SK-N-SH (cell line): ENCODE data around the gene ZBTB5. TPM values are rescaled to one million over a fixed set of nuclear protein-coding genes. Genes with fewer than 3 reads are reported as not detected.

ENCODE experiments used
- CTCF ChIA-PET: fragments of 300-600, 350-600 bp; formaldehyde crosslinking; extraction: SDS; loops from one replicate; lab custom pipeline; 2021; lab: Yijun Ruan, JAX
- POLR2A ChIA-PET: fragments of 350-600 bp; sonication (Branson Sonifier 250); formaldehyde crosslinking; extraction: SDS; loops from one replicate; lab custom pipeline; 2020; ENCODE audit warnings: antibody characterized with exemption, inconsistent platforms; lab: Yijun Ruan, JAX
- DNase-seq: peaks from one replicate; pipeline ENCODE4 v3.0.0; 2012
- H2AFZ ChIP-seq: fragments of 200-600 bp; sonication (generic); 2 replicates; pipeline ENCODE4 v1.8.1; 2016; ENCODE audit warnings: antibody characterized with exemption, mild to moderate bottlenecking, low read depth
- H3F3A ChIP-seq: fragments of 200-600 bp; sonication (generic); replicated peaks from 2 replicates; pipeline ENCODE3; 2016; ENCODE audit warnings: antibody characterized with exemption, mild to moderate bottlenecking; ENCODE audit not compliant: insufficient read depth
- H3K27ac ChIP-seq, 2 experiments: fragments of 200-500 bp in 1 of 2; fragments of 200-600 bp in 1 of 2; sonication (Bioruptor generic) in 1 of 2; sonication (generic), shearing (Covaris generic) in 1 of 2; 2 replicates each; pipeline versions ENCODE4 v1.5.1 to v1.6.1; 2014 to 2016; ENCODE audit warnings: low read depth in 2 of 2, inconsistent platforms in 1 of 2, low read length in 1 of 2, mild to moderate bottlenecking in 1 of 2, mixed read lengths in 1 of 2
- H3K27me3 ChIP-seq: fragments of 200-600 bp; sonication (generic), shearing (Covaris generic); 2 replicates; pipeline ENCODE4 v1.6.1; 2016; ENCODE audit warnings: mixed run types; ENCODE audit not compliant: insufficient read depth
- H3K36me3 ChIP-seq, 2 experiments: fragments of 200-500 bp in 1 of 2; fragments of 200-600 bp in 1 of 2; sonication (Bioruptor generic) in 1 of 2; sonication (generic) in 1 of 2; replicated peaks in 1 of 2; 2 replicates each; pipeline versions ENCODE3 to v1.5.1; 2014 to 2016; ENCODE audit warnings: low read length in 1 of 2, mild to moderate bottlenecking in 1 of 2; ENCODE audit not compliant: insufficient read depth in 2 of 2, control insufficient read depth in 1 of 2
- H3K4me1 ChIP-seq, 2 experiments: fragments of 200-500 bp in 1 of 2; fragments of 200-600 bp in 1 of 2; sonication (Bioruptor generic) in 1 of 2; sonication (generic), shearing (Covaris generic) in 1 of 2; 2 replicates each; pipeline versions ENCODE4 v1.5.1 to v1.6.1; 2014 to 2016; ENCODE audit warnings: low read depth in 1 of 2, low read length in 1 of 2, mixed run types in 1 of 2; ENCODE audit not compliant: insufficient read depth in 2 of 2, control insufficient read depth in 1 of 2
- H3K4me2 ChIP-seq: fragments of 200-600 bp; sonication (generic), shearing (Covaris generic); 2 replicates; pipeline ENCODE4 v1.6.1; 2017; ENCODE audit warnings: mixed run types
- H3K4me3 ChIP-seq, 2 experiments: fragments of 200-500 bp in 1 of 2; fragments of 200-600 bp in 1 of 2; sonication (Bioruptor generic) in 1 of 2; sonication (generic), shearing (Covaris generic) in 1 of 2; 2 replicates each; pipeline versions ENCODE4 v1.5.1 to v1.8.1; 2014 to 2016; ENCODE audit warnings: low read depth in 2 of 2, inconsistent platforms in 1 of 2, low read length in 1 of 2, mild to moderate bottlenecking in 1 of 2, mixed read lengths in 1 of 2, moderate library complexity in 1 of 2
- H3K79me2 ChIP-seq: fragments of 200-600 bp; sonication (generic); 2 replicates; pipeline ENCODE4 v1.8.1; 2017; ENCODE audit warnings: mild to moderate bottlenecking; ENCODE audit not compliant: insufficient read depth
- H3K9ac ChIP-seq: fragments of 200-600 bp; sonication (generic); 2 replicates; pipeline ENCODE4 v1.6.1; 2017; ENCODE audit warnings: mixed run types
- H3K9me2 ChIP-seq: fragments of 200-600 bp; sonication (generic); 2 replicates; pipeline ENCODE4 v1.6.1; 2017; ENCODE audit warnings: mixed run types
- H3K9me3 ChIP-seq: fragments of 200-600 bp; sonication (generic); 2 replicates; pipeline ENCODE4 v1.6.1; 2017; ENCODE audit warnings: mixed run types, mild to moderate bottlenecking, moderate library complexity
- H4K20me1 ChIP-seq: fragments of 200-600 bp; sonication (generic); 2 replicates; pipeline ENCODE4 v1.6.1; 2017; ENCODE audit warnings: mild to moderate bottlenecking, mixed run types; ENCODE audit not compliant: insufficient read depth
- CTCF ChIP-seq: fragments of 200-600 bp; sonication (generic); IDR thresholded peaks from 2 replicates; pipeline ENCODE4 v1.6.1; 2017; ENCODE audit warnings: antibody characterized with exemption, mild to moderate bottlenecking, moderate library complexity
- EP300 ChIP-seq, 2 experiments: IDR thresholded peaks; 2 replicates each; pipeline versions ENCODE4 v1.4.0 to v1.6.1; 2012; ENCODE audit warnings: borderline replicate concordance in 1 of 2, low read depth in 1 of 2, low read length in 1 of 2
- EZH2phosphoT487 ChIP-seq: fragments of 200-600 bp; sonication (generic); IDR thresholded peaks from 2 replicates; pipeline ENCODE4 v1.6.1; 2017; ENCODE audit warnings: low read depth, mixed run types, mild to moderate bottlenecking, antibody characterized with exemption, moderate library complexity, borderline replicate concordance
- MEF2A ChIP-seq: IDR thresholded peaks from 2 replicates; pipeline ENCODE4 v1.4.0; 2012; ENCODE audit warnings: low read depth, borderline replicate concordance
- NFIC ChIP-seq: IDR thresholded peaks from 2 replicates; pipeline ENCODE4 v1.4.0; 2012; ENCODE audit warnings: borderline replicate concordance
- RCOR1 ChIP-seq: fragments of 150-350 bp; IDR thresholded peaks from 2 replicates; pipeline ENCODE4 v1.6.1; 2017; ENCODE audit warnings: antibody characterized with exemption, low read length
- RXRA ChIP-seq: IDR thresholded peaks from 2 replicates; pipeline ENCODE4 v1.4.0; 2012; ENCODE audit warnings: low read depth, mild to moderate bottlenecking, borderline replicate concordance
- SIN3A ChIP-seq: IDR thresholded peaks from 2 replicates; pipeline ENCODE4 v1.6.1; 2012; ENCODE audit warnings: low read depth, mild to moderate bottlenecking, low read length, moderate library complexity, borderline replicate concordance
- TCF12 ChIP-seq: IDR thresholded peaks from 2 replicates; pipeline ENCODE4 v1.4.0; 2012
- YY1 ChIP-seq: IDR thresholded peaks from 2 replicates; pipeline ENCODE4 v1.4.0; 2012; ENCODE audit warnings: low read depth, mild to moderate bottlenecking
- WGBS: methylation state at CpG from one replicate; pipeline ENCODE4 v1.1.6; 2017; ENCODE audit warnings: low lambda C conversion rate; 5-methylcytosine and 5-hydroxymethylcytosine counted together
- polyA plus RNA-seq, 3 experiments: library from polyadenylated mRNA; depleted of rRNA; stranded (reverse); fragments of >200 nt; gene quantifications; 2 replicates each; pipeline ENCODE4 v1.2.3, GENCODE V29; 2012
- TF ChIP-seq, protein P1 (sequence below): IDR thresholded peaks from 2 replicates; pipeline ENCODE4 v1.4.0; 2012; ENCODE audit warnings: low read depth
- TF ChIP-seq, protein P2 (sequence below): IDR thresholded peaks from 2 replicates; pipeline ENCODE4 v1.6.1; 2012; ENCODE audit warnings: mild to moderate bottlenecking, low read depth, low read length, moderate library complexity

The ZBTB5 gene
- polyA plus RNA-seq, 1 of the 3 experiments (the other 2 are of a cell fraction): 6.3 TPM

- H3K4me3 ChIP-seq: no peak overlapping the region
- H4K20me1 ChIP-seq: no peaks in the 10 kb centered on the region
- H3K79me2 ChIP-seq: no peaks in the 10 kb centered on the region
- no peaks in the 10 kb centered on the region for H3K4me1 ChIP-seq
- CTCF ChIA-PET: interaction anchor here (2.2 kb wide), 1 partner anchor 8 kb away, joined by 5 read pairs; no protein-coding TSS in a partner anchor
- WGBS: 84% methylated on average over 4 of the region's 12 CpGs
- DNase-seq: no peak
- no peaks in the 10 kb centered on the region for H3K9me3 ChIP-seq
- H3K27ac ChIP-seq: no peak overlapping the region
- TF ChIP-seq, protein P1, sequence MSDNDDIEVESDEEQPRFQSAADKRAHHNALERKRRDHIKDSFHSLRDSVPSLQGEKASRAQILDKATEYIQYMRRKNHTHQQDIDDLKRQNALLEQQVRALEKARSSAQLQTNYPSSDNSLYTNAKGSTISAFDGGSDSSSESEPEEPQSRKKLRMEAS: no peak
- TF ChIP-seq CTCF: no peak
- TF ChIP-seq EP300 (IDR thresholded peaks at IDR 0.05; ENCODE audit: borderline replicate concordance in 1 of 2, low read depth in 1 of 2, low read length in 1 of 2): no peak
- TF ChIP-seq RXRA: no peak
- no peak for TF ChIP-seq EZH2phosphoT487
- no peak for TF ChIP-seq SIN3A
- no peak for TF ChIP-seq RCOR1
- TF ChIP-seq, protein P2, sequence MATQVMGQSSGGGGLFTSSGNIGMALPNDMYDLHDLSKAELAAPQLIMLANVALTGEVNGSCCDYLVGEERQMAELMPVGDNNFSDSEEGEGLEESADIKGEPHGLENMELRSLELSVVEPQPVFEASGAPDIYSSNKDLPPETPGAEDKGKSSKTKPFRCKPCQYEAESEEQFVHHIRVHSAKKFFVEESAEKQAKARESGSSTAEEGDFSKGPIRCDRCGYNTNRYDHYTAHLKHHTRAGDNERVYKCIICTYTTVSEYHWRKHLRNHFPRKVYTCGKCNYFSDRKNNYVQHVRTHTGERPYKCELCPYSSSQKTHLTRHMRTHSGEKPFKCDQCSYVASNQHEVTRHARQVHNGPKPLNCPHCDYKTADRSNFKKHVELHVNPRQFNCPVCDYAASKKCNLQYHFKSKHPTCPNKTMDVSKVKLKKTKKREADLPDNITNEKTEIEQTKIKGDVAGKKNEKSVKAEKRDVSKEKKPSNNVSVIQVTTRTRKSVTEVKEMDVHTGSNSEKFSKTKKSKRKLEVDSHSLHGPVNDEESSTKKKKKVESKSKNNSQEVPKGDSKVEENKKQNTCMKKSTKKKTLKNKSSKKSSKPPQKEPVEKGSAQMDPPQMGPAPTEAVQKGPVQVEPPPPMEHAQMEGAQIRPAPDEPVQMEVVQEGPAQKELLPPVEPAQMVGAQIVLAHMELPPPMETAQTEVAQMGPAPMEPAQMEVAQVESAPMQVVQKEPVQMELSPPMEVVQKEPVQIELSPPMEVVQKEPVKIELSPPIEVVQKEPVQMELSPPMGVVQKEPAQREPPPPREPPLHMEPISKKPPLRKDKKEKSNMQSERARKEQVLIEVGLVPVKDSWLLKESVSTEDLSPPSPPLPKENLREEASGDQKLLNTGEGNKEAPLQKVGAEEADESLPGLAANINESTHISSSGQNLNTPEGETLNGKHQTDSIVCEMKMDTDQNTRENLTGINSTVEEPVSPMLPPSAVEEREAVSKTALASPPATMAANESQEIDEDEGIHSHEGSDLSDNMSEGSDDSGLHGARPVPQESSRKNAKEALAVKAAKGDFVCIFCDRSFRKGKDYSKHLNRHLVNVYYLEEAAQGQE: no peak
- no peak for TF ChIP-seq MEF2A
- no peak for TF ChIP-seq YY1
- no peak for TF ChIP-seq TCF12
- TF ChIP-seq NFIC: no peak
- TF ChIP-seq, all 33 proteins: peak for 0
- Histone ChIP-seq H2AFZ (no peak overlapping the region), H3F3A (peaks cover 2% of the 10 kb centered on the region), H3K27me3 (no peaks in the 10 kb centered on the region), H3K36me3 (peaks cover 0 to 16% of the 10 kb centered on the region in 2 experiments), H3K9me2 (no peaks in the 10 kb centered on the region), H3K9ac (no peak overlapping the region), H3K4me2 (no peak overlapping the region)
- POLR2A ChIA-PET: no interaction called here
Measured at GRCh38 chr9:37512437-37512836, 47.2 kb upstream of the ZBTB5 start.
